ENCODE data around the gene SHROOM4. TPM values are rescaled to one million over a fixed set of nuclear protein-coding genes. Genes with fewer than 3 reads are reported as not detected.
A peak's percentile ranks its signal among the peaks of the same experiment; 100 is the strongest.

SHROOM4 gene
- total and polyA plus RNA-seq, 9 donors = 4.5 to 8.4 (median 6.3) TPM

- no CpG with 5 or more reads among the region's 1 CpG for WGBS (ENCODE audit: insufficient coverage)
- H3K9me3 ChIP-seq (replicated peaks; ENCODE audit: control insufficient read depth, low read depth, low read length) = peaks cover 4% of the 10 kb centered on the region
- no peak for DNase-seq
- H3K36me3 ChIP-seq (ENCODE audit: control insufficient read depth, insufficient read depth, low read length) = no peaks in the 10 kb centered on the region
- H3K4me1 ChIP-seq (ENCODE audit: control insufficient read depth, insufficient read depth, low read length) = peaks cover 3% of the 10 kb centered on the region
- H3K27ac ChIP-seq (ENCODE audit: low read length) = no peak overlapping the region
- no peak overlapping the region for H3K4me3 ChIP-seq (ENCODE audit: low read length)
- H3K27me3 ChIP-seq (ENCODE audit: control insufficient read depth, insufficient read depth, low read length) = peaks cover 13% of the 10 kb centered on the region
Observed at GRCh38 chrX:50780144-50780543, 33.9 kb downstream of the SHROOM4 start.

DNA sequence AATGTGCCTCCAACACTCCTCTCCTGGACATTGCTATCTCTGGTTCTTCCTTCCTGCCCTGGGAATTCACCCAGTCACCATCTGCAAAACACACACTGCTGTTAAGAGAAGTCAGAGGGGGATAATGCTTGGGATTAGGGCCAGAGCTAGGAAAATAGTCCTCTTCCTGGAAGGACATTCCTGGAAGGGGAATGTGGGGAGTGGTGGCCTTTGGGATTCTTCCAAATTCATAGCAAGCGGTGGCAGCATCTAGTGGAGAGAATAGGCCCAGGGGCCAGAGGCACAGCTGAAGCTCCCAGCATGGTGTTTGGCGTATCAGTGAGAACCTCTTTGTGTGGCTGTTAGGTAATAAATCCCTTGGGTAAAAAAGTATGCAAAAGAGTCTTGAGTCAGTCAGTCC lies 34.3 kb downstream of the SHROOM4 start:
- peaks cover 13% of the 10 kb centered on the region for H3K27me3 ChIP-seq (ENCODE audit: control insufficient read depth, insufficient read depth, low read length)
- DNase-seq = peak; percentile 32
- H3K4me1 ChIP-seq (ENCODE audit: control insufficient read depth, insufficient read depth, low read length) = peaks cover 3% of the 10 kb centered on the region
- H3K9me3 ChIP-seq (replicated peaks; ENCODE audit: control insufficient read depth, low read depth, low read length) = peaks cover 4% of the 10 kb centered on the region
- H3K36me3 ChIP-seq (ENCODE audit: control insufficient read depth, insufficient read depth, low read length) = no peaks in the 10 kb centered on the region
- no peak overlapping the region for H3K4me3 ChIP-seq (ENCODE audit: low read length)
- H3K27ac ChIP-seq (ENCODE audit: low read length) = no peak overlapping the region
- 22% methylated on average over 1 of the region's 2 CpGs for WGBS (ENCODE audit: insufficient coverage)

- WGBS (ENCODE audit: insufficient coverage) = no CpG with 5 or more reads among the region's 2 CpGs
- Histone ChIP-seq H3K36me3 (ENCODE audit: control insufficient read depth, insufficient read depth, low read length) (no peaks in the 10 kb centered on the region), H3K9me3 (replicated peaks; ENCODE audit: control insufficient read depth, low read depth, low read length) (peaks cover 4% of the 10 kb centered on the region), H3K4me1 (ENCODE audit: control insufficient read depth, insufficient read depth, low read length) (peaks cover 3% of the 10 kb centered on the region), H3K4me3 (ENCODE audit: low read length) (no peak overlapping the region), H3K27ac (ENCODE audit: low read length) (no peak overlapping the region), H3K27me3 (ENCODE audit: control insufficient read depth, insufficient read depth, low read length) (peaks cover 13% of the 10 kb centered on the region)
- DNase-seq = no peak
Observed at GRCh38 chrX:50778272-50778671, 35.7 kb downstream of the SHROOM4 start.

DNA sequence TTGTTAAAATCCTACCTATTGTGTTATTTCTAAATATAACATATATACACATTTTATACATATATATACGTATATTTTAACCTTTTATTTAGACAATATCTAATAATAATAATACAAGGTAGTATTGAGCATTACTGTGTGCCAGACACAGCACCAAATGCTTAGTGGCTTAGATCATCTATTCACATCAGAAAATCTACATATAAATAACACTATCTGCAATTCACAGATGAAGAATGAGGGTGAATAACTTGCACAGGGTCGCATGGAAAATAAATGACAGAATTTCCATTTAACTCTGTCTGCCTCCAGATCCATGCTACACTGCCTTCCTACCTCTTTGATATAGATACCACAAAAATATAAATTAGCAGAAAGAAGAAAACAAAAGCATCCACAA lies 37.7 kb downstream of the SHROOM4 start:
- Histone ChIP-seq H3K4me1 (ENCODE audit: control insufficient read depth, insufficient read depth, low read length) (peaks cover 3% of the 10 kb centered on the region), H3K27me3 (ENCODE audit: control insufficient read depth, insufficient read depth, low read length) (peaks cover 12% of the 10 kb centered on the region), H3K27ac (ENCODE audit: low read length) (no peak overlapping the region), H3K4me3 (ENCODE audit: low read length) (no peak overlapping the region), H3K36me3 (ENCODE audit: control insufficient read depth, insufficient read depth, low read length) (no peaks in the 10 kb centered on the region), H3K9me3 (replicated peaks; ENCODE audit: control insufficient read depth, low read depth, low read length) (peaks cover 3% of the 10 kb centered on the region)
- WGBS (ENCODE audit: insufficient coverage) = no CpG with 5 or more reads among the region's 2 CpGs
- DNase-seq = no peak

- no peaks in the 10 kb centered on the region for H3K36me3 ChIP-seq (ENCODE audit: control insufficient read depth, insufficient read depth, low read length)
- no peak for DNase-seq
- no peak overlapping the region for H3K4me3 ChIP-seq (ENCODE audit: low read length)
- H3K27ac ChIP-seq (ENCODE audit: low read length) = no peak overlapping the region
- H3K4me1 ChIP-seq (ENCODE audit: control insufficient read depth, insufficient read depth, low read length) = no peaks in the 10 kb centered on the region
- peaks cover 15% of the 10 kb centered on the region for H3K27me3 ChIP-seq (ENCODE audit: control insufficient read depth, insufficient read depth, low read length)
- H3K9me3 ChIP-seq (replicated peaks; ENCODE audit: control insufficient read depth, low read depth, low read length) = no peaks in the 10 kb centered on the region
- no CpG with 5 or more reads among the region's 2 CpGs for WGBS (ENCODE audit: insufficient coverage)
Observed at GRCh38 chrX:50771382-50771781, 42.6 kb downstream of the SHROOM4 start.

GRCh38 chrX:50770702-50771101 lies 43.3 kb downstream of the SHROOM4 start:
- DNase-seq = peak; percentile 25
- H3K36me3 ChIP-seq (ENCODE audit: control insufficient read depth, insufficient read depth, low read length) = no peaks in the 10 kb centered on the region
- no peak overlapping the region for H3K4me3 ChIP-seq (ENCODE audit: low read length)
- 57% methylated on average over 1 of the region's 2 CpGs for WGBS (ENCODE audit: insufficient coverage)
- no peaks in the 10 kb centered on the region for H3K9me3 ChIP-seq (replicated peaks; ENCODE audit: control insufficient read depth, low read depth, low read length)
- no peaks in the 10 kb centered on the region for H3K4me1 ChIP-seq (ENCODE audit: control insufficient read depth, insufficient read depth, low read length)
- H3K27me3 ChIP-seq (ENCODE audit: control insufficient read depth, insufficient read depth, low read length) = peaks cover 12% of the 10 kb centered on the region
- no peak overlapping the region for H3K27ac ChIP-seq (ENCODE audit: low read length)

GRCh38 chrX:50769389-50770063 lies 44.5 kb downstream of the SHROOM4 start:
- WGBS (ENCODE audit: insufficient coverage) = no CpG with 5 or more reads among the region's 5 CpGs
- no peaks in the 10 kb centered on the region for H3K36me3 ChIP-seq (ENCODE audit: control insufficient read depth, insufficient read depth, low read length)
- peaks cover 8% of the 10 kb centered on the region for H3K27me3 ChIP-seq (ENCODE audit: control insufficient read depth, insufficient read depth, low read length)
- H3K27ac ChIP-seq (ENCODE audit: low read length) = no peak overlapping the region
- no peak for DNase-seq
- H3K4me1 ChIP-seq (ENCODE audit: control insufficient read depth, insufficient read depth, low read length) = no peaks in the 10 kb centered on the region
- H3K4me3 ChIP-seq (ENCODE audit: low read length) = no peak overlapping the region
- no peaks in the 10 kb centered on the region for H3K9me3 ChIP-seq (replicated peaks; ENCODE audit: control insufficient read depth, low read depth, low read length)

GRCh38 chrX:50768801-50769200 lies 45.2 kb downstream of the SHROOM4 start:
- no peaks in the 10 kb centered on the region for H3K36me3 ChIP-seq (ENCODE audit: control insufficient read depth, insufficient read depth, low read length)
- no peak for DNase-seq
- H3K4me3 ChIP-seq (ENCODE audit: low read length) = no peak overlapping the region
- H3K27ac ChIP-seq (ENCODE audit: low read length) = no peak overlapping the region
- no CpG with 5 or more reads among the region's 1 CpG for WGBS (ENCODE audit: insufficient coverage)
- H3K4me1 ChIP-seq (ENCODE audit: control insufficient read depth, insufficient read depth, low read length) = no peaks in the 10 kb centered on the region
- H3K9me3 ChIP-seq (replicated peaks; ENCODE audit: control insufficient read depth, low read depth, low read length) = no peaks in the 10 kb centered on the region
- H3K27me3 ChIP-seq (ENCODE audit: control insufficient read depth, insufficient read depth, low read length) = peaks cover 12% of the 10 kb centered on the region

- DNase-seq = no peak
- no peak overlapping the region for H3K27ac ChIP-seq (ENCODE audit: low read length)
- H3K4me3 ChIP-seq (ENCODE audit: low read length) = no peak overlapping the region
- H3K36me3 ChIP-seq (ENCODE audit: control insufficient read depth, insufficient read depth, low read length) = no peaks in the 10 kb centered on the region
- H3K27me3 ChIP-seq (ENCODE audit: control insufficient read depth, insufficient read depth, low read length) = peaks cover 13% of the 10 kb centered on the region
- no peaks in the 10 kb centered on the region for H3K9me3 ChIP-seq (replicated peaks; ENCODE audit: control insufficient read depth, low read depth, low read length)
- WGBS (ENCODE audit: insufficient coverage) = 29% methylated on average over 1 of the region's 3 CpGs
- no peaks in the 10 kb centered on the region for H3K4me1 ChIP-seq (ENCODE audit: control insufficient read depth, insufficient read depth, low read length)
Observed at GRCh38 chrX:50765986-50766385, 48.0 kb downstream of the SHROOM4 start.

DNA sequence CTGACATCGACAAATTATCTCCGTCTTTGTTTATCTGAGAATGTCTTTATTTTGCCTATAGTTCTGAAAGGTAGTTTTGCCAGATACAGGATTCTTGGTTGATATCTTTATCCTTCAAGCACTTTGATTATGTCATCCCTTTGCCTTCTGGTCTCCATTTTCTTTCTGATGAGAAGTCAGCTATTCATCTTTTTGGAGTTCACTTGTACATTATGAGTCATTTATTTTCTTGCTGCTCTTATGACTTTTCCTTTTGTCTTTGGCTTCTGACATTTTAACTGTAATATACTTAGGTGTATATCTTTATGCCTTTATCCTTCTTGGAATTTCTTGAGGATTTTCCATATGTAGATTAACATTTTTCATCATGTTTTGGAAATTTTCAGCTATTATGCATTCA lies 51.4 kb downstream of the SHROOM4 start:
- no peak for DNase-seq
- H3K4me3 ChIP-seq (ENCODE audit: low read length) = no peak overlapping the region
- WGBS (ENCODE audit: insufficient coverage) = no CpG with 5 or more reads among the region's 2 CpGs
- H3K9me3 ChIP-seq (replicated peaks; ENCODE audit: control insufficient read depth, low read depth, low read length) = no peaks in the 10 kb centered on the region
- no peak overlapping the region for H3K27ac ChIP-seq (ENCODE audit: low read length)
- H3K36me3 ChIP-seq (ENCODE audit: control insufficient read depth, insufficient read depth, low read length) = no peaks in the 10 kb centered on the region
- H3K27me3 ChIP-seq (ENCODE audit: control insufficient read depth, insufficient read depth, low read length) = peaks cover 5% of the 10 kb centered on the region
- no peaks in the 10 kb centered on the region for H3K4me1 ChIP-seq (ENCODE audit: control insufficient read depth, insufficient read depth, low read length)

- Histone ChIP-seq H3K9me3 (replicated peaks; ENCODE audit: control insufficient read depth, low read depth, low read length) (no peaks in the 10 kb centered on the region), H3K4me3 (ENCODE audit: low read length) (no peak overlapping the region), H3K27ac (ENCODE audit: low read length) (no peak overlapping the region), H3K27me3 (ENCODE audit: control insufficient read depth, insufficient read depth, low read length) (no peaks in the 10 kb centered on the region), H3K4me1 (ENCODE audit: control insufficient read depth, insufficient read depth, low read length) (no peaks in the 10 kb centered on the region), H3K36me3 (ENCODE audit: control insufficient read depth, insufficient read depth, low read length) (no peaks in the 10 kb centered on the region)
- no peak for DNase-seq
- WGBS (ENCODE audit: insufficient coverage) = no CpG with 5 or more reads among the region's 3 CpGs
Observed at GRCh38 chrX:50756276-50756675, 57.7 kb downstream of the SHROOM4 start.

Data from muscle of leg (tissue), 11 donors.